WTC11 (cell line): ENCODE data around the gene ASIC2. TPM values are rescaled to one million over a fixed set of nuclear protein-coding genes. Genes with fewer than 3 reads are reported as not detected.

Experiments
- ATAC-seq: fragments of 200-7000 bp; cut with Tn5 transposase; 2 replicates; pipeline ENCODE4 v1.10.0; 2021; ENCODE audit warnings: mild to moderate bottlenecking, moderate library complexity
- CTCF ChIA-PET: fragments of 300-600 bp; sonication (Branson Sonifier 250); formaldehyde crosslinking; loops from one replicate; lab custom pipeline; 2021; ENCODE audit warnings: antibody characterized with exemption; lab: Charles Lee
- POLR2A ChIA-PET: fragments of 350-600 bp; sonication (Branson Sonifier 250); formaldehyde crosslinking; loops from one replicate; lab custom pipeline; 2021; ENCODE audit warnings: antibody characterized with exemption; lab: Charles Lee
- DNase-seq: peaks from one replicate; pipeline ENCODE4 v3.0.0; 2021; ENCODE audit warnings: low spot score
- H3K27ac Mint-ChIP-seq: 2 replicates; pipeline ENCODE4 v1.8.0; 2021; ENCODE audit warnings: mixed read lengths
- H3K27me3 Mint-ChIP-seq: 2 replicates; pipeline ENCODE4 v1.8.0; 2021; ENCODE audit warnings: low read depth, mild to moderate bottlenecking, moderate library complexity, mixed read lengths
- H3K36me3 Mint-ChIP-seq: 2 replicates; pipeline ENCODE4 v1.8.0; 2021; ENCODE audit warnings: mixed read lengths
- H3K4me1 Mint-ChIP-seq: 2 replicates; pipeline ENCODE4 v1.8.0; 2022; ENCODE audit warnings: mixed read lengths
- H3K4me3 Mint-ChIP-seq: 2 replicates; pipeline ENCODE4 v1.8.0; 2021; ENCODE audit warnings: mild to moderate bottlenecking, moderate library complexity, mixed read lengths
- H3K9me3 Mint-ChIP-seq: 2 replicates; pipeline ENCODE4 v1.8.0; 2021; ENCODE audit warnings: mixed read lengths
- CBFB ChIP-seq: sonication (generic); formaldehyde crosslinking; IDR thresholded peaks from 2 replicates; pipeline ENCODE4 v1.8.1; 2022; ENCODE audit warnings: mild to moderate bottlenecking, low read depth, missing genetic modification reagents
- CREB1 ChIP-seq: sonication (generic); formaldehyde crosslinking; IDR thresholded peaks from 2 replicates; pipeline ENCODE4 v1.8.0; 2023; ENCODE audit warnings: mild to moderate bottlenecking, missing genetic modification reagents
- ETV6 ChIP-seq: sonication (generic); formaldehyde crosslinking; IDR thresholded peaks from 2 replicates; pipeline ENCODE4 v1.8.1; 2022; ENCODE audit warnings: mild to moderate bottlenecking, missing genetic modification reagents
- FOXK1 ChIP-seq: sonication (generic); formaldehyde crosslinking; IDR thresholded peaks from 2 replicates; pipeline ENCODE4 v1.8.0; 2022; ENCODE audit warnings: mild to moderate bottlenecking, moderate library complexity, missing genetic modification reagents
- JUN ChIP-seq: sonication (generic); formaldehyde crosslinking; IDR thresholded peaks from 2 replicates; pipeline ENCODE4 v1.8.0; 2023; ENCODE audit warnings: mild to moderate bottlenecking, missing genetic modification reagents
- MXD4 ChIP-seq: fragments of 250-450 bp; sonication (Bioruptor Pico); IDR thresholded peaks from 2 replicates; pipeline ENCODE4 v1.8.0; 2021; ENCODE audit warnings: mild to moderate bottlenecking, moderate library complexity, borderline replicate concordance
- MYBL2 ChIP-seq: sonication (generic); formaldehyde crosslinking; IDR thresholded peaks from 2 replicates; pipeline ENCODE4 v1.8.1; 2023; ENCODE audit warnings: mild to moderate bottlenecking, moderate library complexity, missing genetic modification reagents
- TCF7 ChIP-seq: sonication (generic); formaldehyde crosslinking; IDR thresholded peaks from 2 replicates; pipeline ENCODE4 v1.8.0; 2022; ENCODE audit warnings: mild to moderate bottlenecking, low read depth, missing genetic modification reagents, moderate library complexity
- TP53 ChIP-seq: sonication (generic); formaldehyde crosslinking; IDR thresholded peaks from 2 replicates; pipeline ENCODE4 v1.8.1; 2023; ENCODE audit warnings: mild to moderate bottlenecking, missing genetic modification reagents
- ZNF121 ChIP-seq: sonication (generic); formaldehyde crosslinking; IDR thresholded peaks from 2 replicates; pipeline ENCODE4 v1.8.0; 2023; ENCODE audit warnings: missing genetic modification reagents
- ZNF219 ChIP-seq: sonication (generic); formaldehyde crosslinking; IDR thresholded peaks from 2 replicates; pipeline ENCODE4 v1.8.0; 2023; ENCODE audit warnings: missing genetic modification reagents, mild to moderate bottlenecking, borderline replicate concordance
- ZNF396 ChIP-seq: fragments of 250-450 bp; sonication (Bioruptor Pico); IDR thresholded peaks from 2 replicates; pipeline ENCODE4 v1.8.0; 2021; ENCODE audit warnings: mild to moderate bottlenecking, moderate library complexity, borderline replicate concordance
- total RNA-seq: library from RNA; stranded (reverse); gene quantifications from 3 replicates; pipeline ENCODE4 v1.2.3, GENCODE V29; 2021
- TF ChIP-seq, protein P1 (sequence below): fragments of 250-450 bp; sonication (Bioruptor Pico); IDR thresholded peaks from 2 replicates; pipeline ENCODE4 v1.9.0; 2021; ENCODE audit warnings: mild to moderate bottlenecking
- TF ChIP-seq, protein P2 (sequence below): sonication (generic); formaldehyde crosslinking; IDR thresholded peaks from 2 replicates; pipeline ENCODE4 v1.8.1; 2023; ENCODE audit warnings: mild to moderate bottlenecking, missing genetic modification reagents
- TF ChIP-seq, protein P3 (sequence below): sonication (generic); formaldehyde crosslinking; IDR thresholded peaks from 2 replicates; pipeline ENCODE4 v1.8.0; 2023; ENCODE audit warnings: mild to moderate bottlenecking, missing genetic modification reagents
- TF ChIP-seq, protein P4 (sequence below): sonication (generic); formaldehyde crosslinking; IDR thresholded peaks from 2 replicates; pipeline ENCODE4 v1.8.0; 2022; ENCODE audit warnings: missing genetic modification reagents
- TF ChIP-seq, protein P5 (sequence below): sonication (generic); formaldehyde crosslinking; IDR thresholded peaks from 2 replicates; pipeline ENCODE4 v1.8.0; 2022; ENCODE audit warnings: mild to moderate bottlenecking, missing genetic modification reagents
- TF ChIP-seq, protein P6 (sequence below): sonication (generic); formaldehyde crosslinking; IDR thresholded peaks from 2 replicates; pipeline ENCODE4 v1.8.1; 2023; ENCODE audit warnings: mild to moderate bottlenecking, missing genetic modification reagents
- TF ChIP-seq, protein P7 (sequence below): sonication (generic); formaldehyde crosslinking; IDR thresholded peaks from 2 replicates; pipeline ENCODE4 v1.8.1; 2022; ENCODE audit warnings: low read depth, missing genetic modification reagents, borderline replicate concordance

ASIC2 gene
- total RNA-seq, 1 experiment from 2014 or later, result 2.7 TPM

DNA sequence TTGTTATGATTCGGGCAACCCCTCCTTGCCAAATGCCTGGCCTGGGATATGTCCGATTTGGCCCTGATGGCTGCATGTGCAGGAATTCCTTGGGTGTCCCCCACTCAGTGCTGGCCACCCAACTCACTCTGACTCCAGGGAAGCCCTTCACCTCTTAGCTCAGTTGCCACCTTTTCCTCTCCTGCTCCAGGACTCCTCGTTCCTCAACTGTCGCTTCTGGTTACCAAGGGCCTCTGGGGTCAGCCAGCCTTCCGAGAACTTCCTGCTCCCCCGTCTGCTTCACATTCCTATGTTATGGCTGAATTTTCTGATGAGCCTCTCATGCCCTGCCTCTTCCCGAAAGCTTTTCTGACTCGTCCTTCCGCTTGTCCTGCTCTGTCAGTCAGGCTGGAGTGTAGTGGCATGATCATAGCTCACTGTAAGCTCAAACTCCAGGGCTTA is 237.9 kb downstream of the ASIC2 start:
- H3K9me3 Mint-ChIP-seq, result 0 out of 2 replicates have a peak, but pooled peaks cover 3% of the 10 kb centered on the region
- POLR2A ChIA-PET, result no interaction called here
- no peak for ATAC-seq

More for the DNA sequence above, 237.9 kb downstream of the ASIC2 start:
- Mint-ChIP-seq H3K27ac (no peak overlapping the region), H3K27me3 (peaks cover 28% of the 10 kb centered on the region), H3K4me3 (no peak overlapping the region), H3K4me1 (no peaks in the 10 kb centered on the region), H3K36me3 (no peaks in the 10 kb centered on the region)
- CTCF ChIA-PET, result interaction anchor here (1.2 kb wide), 1 partner anchor 16 kb away, joined by 4 read pairs; no protein-coding TSS in a partner anchor
- TF ChIP-seq TP53 (no peak), CBFB (CRISPR knock-in tag) (no peak), MYBL2 (CRISPR knock-in tag) (no peak), FOXK1 (CRISPR knock-in tag) (no peak), TCF7 (CRISPR knock-in tag) (no peak), JUN (CRISPR knock-in tag) (no peak), ETV6 (CRISPR knock-in tag) (no peak), ZNF396 (no peak), MXD4 (CRISPR knock-in tag) (no peak), ZNF121 (CRISPR knock-in tag) (no peak), ZNF219 (no peak), CREB1 (no peak)
- TF ChIP-seq, protein P1, sequence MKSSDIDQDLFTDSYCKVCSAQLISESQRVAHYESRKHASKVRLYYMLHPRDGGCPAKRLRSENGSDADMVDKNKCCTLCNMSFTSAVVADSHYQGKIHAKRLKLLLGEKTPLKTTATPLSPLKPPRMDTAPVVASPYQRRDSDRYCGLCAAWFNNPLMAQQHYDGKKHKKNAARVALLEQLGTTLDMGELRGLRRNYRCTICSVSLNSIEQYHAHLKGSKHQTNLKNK (CRISPR knock-in tag), result no peak
- TF ChIP-seq, protein P2, sequence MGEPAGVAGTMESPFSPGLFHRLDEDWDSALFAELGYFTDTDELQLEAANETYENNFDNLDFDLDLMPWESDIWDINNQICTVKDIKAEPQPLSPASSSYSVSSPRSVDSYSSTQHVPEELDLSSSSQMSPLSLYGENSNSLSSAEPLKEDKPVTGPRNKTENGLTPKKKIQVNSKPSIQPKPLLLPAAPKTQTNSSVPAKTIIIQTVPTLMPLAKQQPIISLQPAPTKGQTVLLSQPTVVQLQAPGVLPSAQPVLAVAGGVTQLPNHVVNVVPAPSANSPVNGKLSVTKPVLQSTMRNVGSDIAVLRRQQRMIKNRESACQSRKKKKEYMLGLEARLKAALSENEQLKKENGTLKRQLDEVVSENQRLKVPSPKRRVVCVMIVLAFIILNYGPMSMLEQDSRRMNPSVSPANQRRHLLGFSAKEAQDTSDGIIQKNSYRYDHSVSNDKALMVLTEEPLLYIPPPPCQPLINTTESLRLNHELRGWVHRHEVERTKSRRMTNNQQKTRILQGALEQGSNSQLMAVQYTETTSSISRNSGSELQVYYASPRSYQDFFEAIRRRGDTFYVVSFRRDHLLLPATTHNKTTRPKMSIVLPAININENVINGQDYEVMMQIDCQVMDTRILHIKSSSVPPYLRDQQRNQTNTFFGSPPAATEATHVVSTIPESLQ (CRISPR knock-in tag), result no peak
- TF ChIP-seq, protein P3, sequence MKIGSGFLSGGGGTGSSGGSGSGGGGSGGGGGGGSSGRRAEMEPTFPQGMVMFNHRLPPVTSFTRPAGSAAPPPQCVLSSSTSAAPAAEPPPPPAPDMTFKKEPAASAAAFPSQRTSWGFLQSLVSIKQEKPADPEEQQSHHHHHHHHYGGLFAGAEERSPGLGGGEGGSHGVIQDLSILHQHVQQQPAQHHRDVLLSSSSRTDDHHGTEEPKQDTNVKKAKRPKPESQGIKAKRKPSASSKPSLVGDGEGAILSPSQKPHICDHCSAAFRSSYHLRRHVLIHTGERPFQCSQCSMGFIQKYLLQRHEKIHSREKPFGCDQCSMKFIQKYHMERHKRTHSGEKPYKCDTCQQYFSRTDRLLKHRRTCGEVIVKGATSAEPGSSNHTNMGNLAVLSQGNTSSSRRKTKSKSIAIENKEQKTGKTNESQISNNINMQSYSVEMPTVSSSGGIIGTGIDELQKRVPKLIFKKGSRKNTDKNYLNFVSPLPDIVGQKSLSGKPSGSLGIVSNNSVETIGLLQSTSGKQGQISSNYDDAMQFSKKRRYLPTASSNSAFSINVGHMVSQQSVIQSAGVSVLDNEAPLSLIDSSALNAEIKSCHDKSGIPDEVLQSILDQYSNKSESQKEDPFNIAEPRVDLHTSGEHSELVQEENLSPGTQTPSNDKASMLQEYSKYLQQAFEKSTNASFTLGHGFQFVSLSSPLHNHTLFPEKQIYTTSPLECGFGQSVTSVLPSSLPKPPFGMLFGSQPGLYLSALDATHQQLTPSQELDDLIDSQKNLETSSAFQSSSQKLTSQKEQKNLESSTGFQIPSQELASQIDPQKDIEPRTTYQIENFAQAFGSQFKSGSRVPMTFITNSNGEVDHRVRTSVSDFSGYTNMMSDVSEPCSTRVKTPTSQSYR (CRISPR knock-in tag), result no peak
- TF ChIP-seq, protein P4, sequence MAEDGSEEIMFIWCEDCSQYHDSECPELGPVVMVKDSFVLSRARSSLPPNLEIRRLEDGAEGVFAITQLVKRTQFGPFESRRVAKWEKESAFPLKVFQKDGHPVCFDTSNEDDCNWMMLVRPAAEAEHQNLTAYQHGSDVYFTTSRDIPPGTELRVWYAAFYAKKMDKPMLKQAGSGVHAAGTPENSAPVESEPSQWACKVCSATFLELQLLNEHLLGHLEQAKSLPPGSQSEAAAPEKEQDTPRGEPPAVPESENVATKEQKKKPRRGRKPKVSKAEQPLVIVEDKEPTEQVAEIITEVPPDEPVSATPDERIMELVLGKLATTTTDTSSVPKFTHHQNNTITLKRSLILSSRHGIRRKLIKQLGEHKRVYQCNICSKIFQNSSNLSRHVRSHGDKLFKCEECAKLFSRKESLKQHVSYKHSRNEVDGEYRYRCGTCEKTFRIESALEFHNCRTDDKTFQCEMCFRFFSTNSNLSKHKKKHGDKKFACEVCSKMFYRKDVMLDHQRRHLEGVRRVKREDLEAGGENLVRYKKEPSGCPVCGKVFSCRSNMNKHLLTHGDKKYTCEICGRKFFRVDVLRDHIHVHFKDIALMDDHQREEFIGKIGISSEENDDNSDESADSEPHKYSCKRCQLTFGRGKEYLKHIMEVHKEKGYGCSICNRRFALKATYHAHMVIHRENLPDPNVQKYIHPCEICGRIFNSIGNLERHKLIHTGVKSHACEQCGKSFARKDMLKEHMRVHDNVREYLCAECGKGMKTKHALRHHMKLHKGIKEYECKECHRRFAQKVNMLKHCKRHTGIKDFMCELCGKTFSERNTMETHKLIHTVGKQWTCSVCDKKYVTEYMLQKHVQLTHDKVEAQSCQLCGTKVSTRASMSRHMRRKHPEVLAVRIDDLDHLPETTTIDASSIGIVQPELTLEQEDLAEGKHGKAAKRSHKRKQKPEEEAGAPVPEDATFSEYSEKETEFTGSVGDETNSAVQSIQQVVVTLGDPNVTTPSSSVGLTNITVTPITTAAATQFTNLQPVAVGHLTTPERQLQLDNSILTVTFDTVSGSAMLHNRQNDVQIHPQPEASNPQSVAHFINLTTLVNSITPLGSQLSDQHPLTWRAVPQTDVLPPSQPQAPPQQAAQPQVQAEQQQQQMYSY, result no peak
- TF ChIP-seq, protein P5, sequence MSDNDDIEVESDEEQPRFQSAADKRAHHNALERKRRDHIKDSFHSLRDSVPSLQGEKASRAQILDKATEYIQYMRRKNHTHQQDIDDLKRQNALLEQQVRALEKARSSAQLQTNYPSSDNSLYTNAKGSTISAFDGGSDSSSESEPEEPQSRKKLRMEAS, result no peak
- TF ChIP-seq, protein P6, sequence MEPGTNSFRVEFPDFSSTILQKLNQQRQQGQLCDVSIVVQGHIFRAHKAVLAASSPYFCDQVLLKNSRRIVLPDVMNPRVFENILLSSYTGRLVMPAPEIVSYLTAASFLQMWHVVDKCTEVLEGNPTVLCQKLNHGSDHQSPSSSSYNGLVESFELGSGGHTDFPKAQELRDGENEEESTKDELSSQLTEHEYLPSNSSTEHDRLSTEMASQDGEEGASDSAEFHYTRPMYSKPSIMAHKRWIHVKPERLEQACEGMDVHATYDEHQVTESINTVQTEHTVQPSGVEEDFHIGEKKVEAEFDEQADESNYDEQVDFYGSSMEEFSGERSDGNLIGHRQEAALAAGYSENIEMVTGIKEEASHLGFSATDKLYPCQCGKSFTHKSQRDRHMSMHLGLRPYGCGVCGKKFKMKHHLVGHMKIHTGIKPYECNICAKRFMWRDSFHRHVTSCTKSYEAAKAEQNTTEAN (CRISPR knock-in tag), result no peak
- TF ChIP-seq, protein P7, sequence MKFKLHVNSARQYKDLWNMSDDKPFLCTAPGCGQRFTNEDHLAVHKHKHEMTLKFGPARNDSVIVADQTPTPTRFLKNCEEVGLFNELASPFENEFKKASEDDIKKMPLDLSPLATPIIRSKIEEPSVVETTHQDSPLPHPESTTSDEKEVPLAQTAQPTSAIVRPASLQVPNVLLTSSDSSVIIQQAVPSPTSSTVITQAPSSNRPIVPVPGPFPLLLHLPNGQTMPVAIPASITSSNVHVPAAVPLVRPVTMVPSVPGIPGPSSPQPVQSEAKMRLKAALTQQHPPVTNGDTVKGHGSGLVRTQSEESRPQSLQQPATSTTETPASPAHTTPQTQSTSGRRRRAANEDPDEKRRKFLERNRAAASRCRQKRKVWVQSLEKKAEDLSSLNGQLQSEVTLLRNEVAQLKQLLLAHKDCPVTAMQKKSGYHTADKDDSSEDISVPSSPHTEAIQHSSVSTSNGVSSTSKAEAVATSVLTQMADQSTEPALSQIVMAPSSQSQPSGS (CRISPR knock-in tag), result no peak
- no peak for DNase-seq
